HG03064 (cell line): ENCODE measurements around the gene NDUFA13.

ENCODE experiments used
- ATAC-seq: cut with Tn5 transposase; IDR thresholded peaks from one replicate; pipeline ENCODE4 v1.9.1; 2021; ENCODE audit warnings: low read depth; ENCODE audit not compliant: unreplicated experiment

Gene NDUFA13

DNA sequence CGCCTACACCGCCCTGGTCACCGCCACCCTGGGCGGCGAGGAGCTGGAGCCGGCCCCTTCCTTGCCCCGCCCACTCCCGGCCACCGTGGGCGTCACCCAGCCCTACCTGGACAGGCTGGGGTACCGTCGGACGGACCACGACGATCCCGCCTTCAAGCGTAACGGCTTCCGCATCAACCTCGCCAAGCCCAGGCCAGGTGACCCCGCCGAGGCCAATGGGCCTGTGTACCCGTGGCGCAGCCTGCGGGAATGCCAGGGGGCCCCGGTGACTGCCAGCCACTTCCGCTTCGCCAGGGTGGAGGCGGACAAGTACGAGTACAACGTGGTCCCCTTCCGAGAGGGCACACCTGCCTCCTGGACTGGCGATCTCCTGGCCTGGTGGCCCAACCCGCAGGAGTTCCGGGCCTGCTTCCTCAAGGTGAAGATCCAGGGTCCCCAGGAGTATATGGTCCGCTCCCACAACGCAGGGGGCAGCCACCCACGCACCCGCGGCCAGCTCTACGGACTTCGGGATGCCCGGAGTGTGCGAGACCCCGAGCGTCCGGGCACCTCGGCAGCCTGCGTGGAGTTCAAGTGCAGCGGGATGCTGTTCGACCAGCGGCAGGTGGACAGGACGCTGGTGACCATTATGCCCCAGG lies 29.0 kb downstream of the NDUFA13 start:
- ATAC-seq: no peak

DNA sequence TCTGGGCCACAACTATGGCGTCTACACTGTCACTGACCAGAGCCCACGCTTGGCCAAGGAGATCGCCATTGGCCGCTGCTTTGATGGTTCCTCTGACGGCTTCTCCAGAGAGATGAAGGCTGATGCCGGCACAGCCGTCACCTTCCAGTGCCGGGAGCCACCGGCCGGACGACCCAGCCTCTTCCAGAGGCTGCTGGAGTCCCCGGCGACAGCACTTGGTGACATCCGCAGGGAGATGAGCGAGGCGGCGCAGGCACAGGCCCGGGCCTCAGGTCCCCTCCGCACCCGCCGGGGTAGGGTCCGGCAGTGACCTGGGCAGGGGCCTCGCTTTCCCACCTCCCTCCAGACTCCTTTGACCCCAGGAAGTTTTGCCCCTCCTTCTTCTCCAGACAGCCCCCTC lies 29.7 kb downstream of the NDUFA13 start:
- no peak for ATAC-seq

DNA sequence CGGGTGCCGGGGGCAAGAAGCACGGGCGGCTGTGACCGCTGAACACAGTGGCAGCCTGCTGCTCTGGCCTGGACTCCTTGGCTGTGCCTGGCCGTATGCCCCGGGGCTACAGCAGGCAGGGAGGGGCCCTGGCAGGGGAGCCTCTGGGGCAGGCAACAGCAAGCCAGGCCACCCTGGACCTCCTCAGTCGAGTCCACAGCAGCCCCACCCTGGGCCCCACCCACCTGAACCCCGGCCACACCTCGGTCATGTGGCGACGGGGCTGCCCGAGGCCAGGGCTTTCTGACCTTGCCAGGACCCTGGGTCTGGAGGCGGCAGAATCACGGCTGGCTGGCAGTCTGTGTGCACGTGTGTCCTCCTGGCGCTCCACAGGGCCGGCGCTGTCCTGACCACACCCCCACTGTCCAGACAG lies 30.7 kb downstream of the NDUFA13 start:
- ATAC-seq: no peak

DNA sequence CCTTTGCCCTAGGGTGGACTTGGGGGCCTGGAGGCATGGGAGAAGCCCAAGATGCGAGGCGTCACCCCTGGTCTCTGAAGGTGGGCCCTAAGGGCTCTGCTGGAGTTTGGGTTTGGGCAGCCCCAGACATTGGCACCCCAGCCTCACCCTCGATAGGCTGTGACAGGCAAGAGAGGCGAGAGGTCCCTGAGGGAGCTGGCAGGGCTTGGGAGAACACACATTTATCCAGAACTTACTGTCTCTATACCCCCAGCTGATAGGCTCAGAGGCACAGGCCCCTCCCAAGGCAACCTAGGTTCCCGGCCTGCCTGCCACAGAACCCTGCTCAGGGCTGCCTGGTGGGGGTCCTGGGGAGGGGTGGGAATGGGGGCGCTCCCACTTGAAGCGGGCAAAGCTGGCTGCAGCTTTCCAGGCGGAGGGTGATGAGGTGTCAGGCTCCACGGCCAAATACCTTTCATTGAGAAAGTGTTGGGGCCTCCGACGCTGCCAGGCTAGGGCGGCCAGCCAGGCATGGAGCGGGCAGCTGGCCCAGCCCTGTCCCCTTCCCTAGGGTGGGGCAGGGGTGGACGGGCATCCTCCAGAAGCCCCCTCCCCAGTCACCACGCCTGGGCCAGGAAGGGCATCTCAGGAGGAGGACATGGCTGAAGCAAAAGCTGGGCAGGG lies 31.8 kb downstream of the NDUFA13 start:
- no peak for ATAC-seq

DNA sequence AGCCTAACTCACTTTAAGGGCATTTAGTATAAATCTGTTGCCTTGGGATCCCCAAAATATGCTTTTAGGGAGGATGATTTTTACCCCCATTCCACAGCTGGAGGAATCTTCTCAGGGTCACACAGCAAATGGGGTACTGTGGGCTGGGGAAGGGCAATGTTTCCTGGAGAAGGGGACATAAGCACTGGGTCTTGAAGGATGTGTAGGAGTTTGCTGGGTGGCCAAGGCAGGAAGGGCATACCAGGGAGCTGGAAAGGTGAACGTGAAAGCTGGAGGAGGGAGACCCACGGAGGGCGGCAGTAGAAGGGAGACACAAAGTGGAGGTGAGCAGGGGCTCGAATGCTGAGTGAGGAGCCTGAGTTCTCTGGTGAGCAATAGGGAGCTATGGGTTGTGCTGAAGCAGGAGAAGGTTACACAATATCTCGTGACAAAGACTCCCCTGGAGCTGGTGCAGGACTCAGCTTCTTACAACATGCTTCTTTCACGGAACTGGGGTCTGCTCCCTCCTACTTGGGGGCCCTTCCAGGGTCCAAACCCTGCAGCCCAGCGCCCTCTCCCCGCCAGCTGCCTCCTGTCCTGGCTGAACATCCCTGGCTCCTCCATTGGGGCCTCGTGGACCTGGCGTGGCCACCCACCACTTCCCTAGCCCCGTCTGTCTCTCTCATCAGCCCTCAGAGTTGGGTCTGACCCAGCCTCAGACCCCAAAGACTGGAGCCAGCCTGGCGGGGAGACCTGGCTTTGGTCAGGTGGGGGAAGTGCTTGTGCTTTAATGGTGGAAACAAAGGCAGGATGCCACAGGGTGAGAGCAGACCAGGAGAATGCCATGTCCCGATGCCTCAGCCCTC lies 33.1 kb downstream of the NDUFA13 start:
- no peak for ATAC-seq

- no peak for ATAC-seq
These were observed 33.9 kb downstream of the NDUFA13 start for GRCh38 chr19:19549804-19550464.

DNA sequence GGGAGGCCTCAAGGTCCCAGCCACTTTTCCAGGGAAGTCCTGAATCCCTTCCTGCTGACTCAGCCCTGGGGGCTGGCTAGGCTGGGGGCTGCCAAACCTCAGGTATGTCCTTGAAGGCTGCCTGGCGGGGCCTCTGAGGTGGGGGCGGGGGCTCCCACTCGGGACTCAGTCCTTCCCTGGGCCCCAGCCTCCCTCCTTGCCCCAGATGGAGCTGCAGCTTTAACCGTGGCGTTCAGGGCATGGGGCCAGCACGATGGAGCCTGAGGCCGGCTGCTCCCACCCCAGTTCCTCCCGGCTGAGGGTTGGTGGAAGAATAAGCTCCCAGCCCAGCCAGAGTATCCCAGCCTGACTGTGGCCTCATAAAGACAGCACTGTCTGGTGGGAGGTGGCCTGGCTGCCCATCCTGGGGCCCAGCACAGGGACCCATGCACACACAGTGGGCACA lies 34.5 kb downstream of the NDUFA13 start:
- no peak for ATAC-seq

DNA sequence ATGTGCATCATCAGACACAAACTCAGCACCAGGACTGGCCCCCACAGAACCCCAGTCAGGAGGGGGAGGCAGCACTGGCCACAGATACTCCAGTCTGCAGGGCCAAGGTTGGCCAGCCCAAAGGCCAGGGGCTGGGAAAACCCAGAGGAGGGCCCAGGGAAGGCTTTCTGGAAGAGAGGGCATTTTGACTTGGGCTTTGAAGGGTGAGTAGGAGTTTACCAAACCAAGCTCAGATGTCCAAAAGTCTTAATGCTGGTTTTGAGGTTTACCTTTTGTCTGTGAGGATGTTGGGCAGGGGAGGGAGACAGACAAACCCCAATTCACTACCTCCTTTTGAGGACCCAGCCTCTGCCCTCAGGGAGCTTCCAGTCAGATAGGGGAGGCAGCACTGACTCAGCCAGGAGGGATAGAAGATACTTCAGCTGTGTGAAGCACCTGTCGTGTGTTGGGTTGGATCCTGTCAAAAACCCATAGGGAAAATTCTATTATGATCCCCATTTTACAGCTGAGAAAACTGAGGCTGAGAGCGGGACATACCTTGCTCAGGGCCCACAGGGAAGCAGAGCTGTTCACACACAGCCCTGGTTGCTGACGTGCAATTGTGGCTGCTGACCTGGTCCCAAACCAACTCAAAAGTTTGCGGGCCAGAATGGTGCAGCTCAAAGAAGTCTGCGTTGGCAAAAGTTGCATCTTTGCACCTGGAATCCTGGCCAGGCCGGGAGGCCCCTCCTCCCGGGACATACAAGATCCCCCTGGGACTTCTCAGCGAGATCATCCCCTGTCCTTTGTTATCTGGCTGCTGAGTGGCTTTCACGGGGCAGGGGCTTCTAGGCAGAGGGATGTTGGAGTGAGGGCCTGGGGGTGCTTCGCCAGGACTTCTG lies 35.2 kb downstream of the NDUFA13 start:
- no peak for ATAC-seq

DNA sequence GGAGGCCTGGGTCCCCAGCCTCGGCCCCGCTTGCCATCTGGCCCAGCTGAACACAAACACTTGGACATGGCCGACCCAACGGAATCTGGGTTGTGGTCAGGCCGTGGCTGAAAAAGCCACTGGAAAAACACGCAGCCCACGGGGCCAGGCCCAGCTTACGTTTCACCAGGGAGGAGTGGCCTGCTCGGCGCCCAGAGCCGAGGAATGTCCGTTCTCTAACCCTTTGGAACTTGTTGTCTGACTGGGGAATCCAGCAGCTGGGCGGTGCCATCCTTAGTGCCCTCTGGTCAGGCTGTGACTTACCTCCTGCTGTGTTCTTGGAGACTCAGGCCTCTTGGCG lies 35.8 kb downstream of the NDUFA13 start:
- ATAC-seq: no peak

GRCh38 chr19:19552798-19553197 lies 36.8 kb downstream of the NDUFA13 start:
- no peak for ATAC-seq

- no peak for ATAC-seq
These were observed 37.6 kb downstream of the NDUFA13 start for GRCh38 chr19:19553670-19554069.

GRCh38 chr19:19554074-19555023 lies 38.3 kb downstream of the NDUFA13 start:
- no peak for ATAC-seq

DNA sequence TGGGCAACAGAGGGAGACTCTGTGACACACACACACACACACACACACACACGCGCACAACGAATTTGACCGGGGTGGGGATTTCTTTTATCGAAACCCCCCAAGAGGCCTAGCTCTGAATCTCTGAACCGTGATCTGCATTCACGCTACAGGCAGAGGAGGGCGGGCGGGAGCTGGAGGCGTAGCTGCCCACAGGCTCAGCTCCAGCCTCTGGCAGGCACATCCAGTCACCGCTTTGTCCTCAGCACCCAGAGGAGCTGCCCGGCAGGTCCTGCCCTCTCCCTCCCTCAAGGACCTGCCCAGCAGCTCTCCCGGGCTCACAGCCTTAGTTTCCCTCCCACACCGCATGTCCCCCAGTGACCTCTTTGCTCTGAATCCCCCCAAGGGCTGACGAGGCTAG lies 42.0 kb downstream of the NDUFA13 start:
- no peak for ATAC-seq

DNA sequence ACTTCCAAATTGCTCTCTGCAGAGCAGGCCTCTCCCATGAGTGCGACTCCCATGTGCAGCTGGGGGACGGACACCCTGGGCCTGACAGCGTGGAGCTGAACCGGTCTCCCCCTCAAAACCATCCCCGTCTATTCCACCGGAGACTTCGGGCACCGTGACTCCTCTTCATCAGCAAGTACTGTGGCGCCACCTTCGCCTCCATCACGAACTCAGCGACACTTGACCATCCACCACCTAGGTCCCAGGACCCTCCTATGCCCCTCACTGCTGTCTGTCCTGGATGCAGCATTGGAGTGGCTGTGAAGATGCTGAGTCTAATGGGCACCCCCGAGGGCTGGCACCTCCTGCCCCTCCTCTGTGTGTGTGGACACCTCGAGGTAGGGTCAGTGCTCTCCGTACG lies 42.6 kb downstream of the NDUFA13 start:
- ATAC-seq: no peak

DNA sequence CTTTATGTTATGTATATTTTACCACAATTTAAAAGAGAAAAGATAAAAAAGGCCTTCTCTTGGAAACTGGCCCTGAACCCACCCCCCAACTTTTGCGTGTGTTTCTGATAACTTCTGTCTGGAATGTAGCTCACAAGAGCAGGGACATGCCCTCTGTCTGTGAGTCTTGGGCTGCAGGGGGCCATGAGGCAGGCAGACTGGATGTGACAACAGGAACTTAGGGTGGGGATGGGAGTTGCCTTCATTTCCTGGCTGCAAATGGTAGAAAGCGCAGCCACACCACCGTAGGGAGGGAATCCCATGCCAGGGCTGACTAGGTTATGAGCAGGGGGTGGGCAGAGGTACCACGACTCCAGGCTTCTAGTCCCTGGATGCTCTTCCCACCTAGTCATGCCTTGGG lies 43.9 kb downstream of the NDUFA13 start:
- ATAC-seq: no peak

DNA sequence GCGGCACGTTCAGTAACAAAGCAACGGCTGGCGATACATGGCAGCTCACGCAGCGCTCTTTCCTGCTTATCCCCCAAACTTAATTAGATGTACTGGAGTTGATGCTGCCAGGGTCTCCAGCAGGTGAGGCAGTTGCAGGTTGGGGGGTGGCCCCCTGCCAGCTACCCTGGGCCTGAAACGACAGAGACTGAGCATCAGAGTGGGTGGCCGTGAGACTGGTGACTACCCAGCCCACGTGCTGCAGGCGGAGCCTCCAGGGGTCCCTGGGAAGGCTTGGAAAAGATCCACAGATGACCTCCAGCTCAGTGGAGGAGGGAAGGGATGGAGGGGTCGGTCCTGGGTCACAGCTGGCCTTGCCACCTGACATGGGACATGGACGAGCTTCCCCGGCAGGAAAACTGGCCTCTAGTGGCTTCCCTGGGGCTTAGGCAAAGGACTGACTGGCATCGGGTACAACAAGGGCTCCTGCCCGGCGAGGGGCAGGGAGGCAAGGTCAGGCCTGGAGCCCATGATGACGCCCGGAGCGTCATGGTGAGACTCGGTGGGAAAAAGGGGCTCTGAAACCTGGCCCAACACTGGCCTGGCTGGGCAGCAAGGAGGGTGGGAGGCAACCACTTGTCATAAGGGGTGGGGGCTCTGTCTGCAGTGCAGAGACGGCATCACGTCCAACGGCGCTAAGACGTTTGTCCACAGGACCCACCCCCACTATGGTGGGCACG lies 46.1 kb downstream of the NDUFA13 start:
- ATAC-seq: no peak

GRCh38 chr19:19562665-19563347 lies 46.8 kb downstream of the NDUFA13 start:
- no peak for ATAC-seq

DNA sequence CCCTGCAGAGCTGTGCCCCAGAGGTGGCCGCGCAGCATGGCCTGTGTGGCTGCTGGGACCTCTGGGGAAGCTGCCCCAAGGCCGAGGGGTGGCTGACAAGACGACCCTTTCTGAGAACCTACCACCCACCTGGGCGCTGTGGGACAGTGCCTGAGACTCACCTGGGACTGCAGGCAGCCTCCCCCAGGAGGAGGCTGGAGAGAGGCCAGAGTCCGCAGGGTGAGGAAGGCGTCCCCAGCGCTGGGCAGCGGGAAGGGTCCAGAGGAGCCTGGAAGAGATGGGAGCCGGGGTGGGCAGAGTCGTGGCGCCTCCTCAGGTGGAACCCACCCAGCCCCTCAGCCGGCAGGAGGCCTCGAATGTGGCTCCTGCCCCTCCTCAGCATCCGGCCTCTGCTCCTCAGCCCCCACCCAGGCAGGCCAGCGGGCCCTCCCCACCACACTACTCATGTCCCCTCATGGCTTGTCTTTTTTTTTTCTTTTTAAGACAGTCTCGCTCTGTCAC lies 47.4 kb downstream of the NDUFA13 start:
- no peak for ATAC-seq
